ENCODE data around the gene SCARB2. TPM values are rescaled to one million over a fixed set of nuclear protein-coding genes. Genes with fewer than 3 reads are reported as not detected.

SCARB2 gene
- total RNA-seq, 1 donor from 2014 or later = 106 TPM

DNA sequence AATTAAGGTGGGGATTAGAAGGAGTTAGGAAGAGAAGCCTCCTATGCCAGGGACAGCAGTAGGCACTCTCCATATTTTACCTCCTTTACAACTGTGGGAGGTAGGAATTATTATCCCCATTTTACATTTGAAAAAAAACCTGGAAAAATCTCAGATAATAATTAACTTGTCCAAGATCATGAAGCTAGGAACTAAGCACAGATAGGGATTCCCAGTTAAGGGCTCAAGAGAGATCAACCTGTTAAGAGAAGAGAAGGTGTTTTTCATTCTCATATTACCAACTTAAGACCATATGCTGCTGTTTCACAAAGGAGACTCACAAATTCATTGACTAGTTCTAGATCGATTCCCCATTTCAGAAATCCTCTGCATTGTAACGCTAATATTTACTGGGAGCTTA is 21.8 kb upstream of the SCARB2 start:
- H3K27ac Mint-ChIP-seq = peak overlapping the region; percentile 90
- no peak overlapping the region for H3K4me3 Mint-ChIP-seq
- TF ChIP-seq, protein P1, sequence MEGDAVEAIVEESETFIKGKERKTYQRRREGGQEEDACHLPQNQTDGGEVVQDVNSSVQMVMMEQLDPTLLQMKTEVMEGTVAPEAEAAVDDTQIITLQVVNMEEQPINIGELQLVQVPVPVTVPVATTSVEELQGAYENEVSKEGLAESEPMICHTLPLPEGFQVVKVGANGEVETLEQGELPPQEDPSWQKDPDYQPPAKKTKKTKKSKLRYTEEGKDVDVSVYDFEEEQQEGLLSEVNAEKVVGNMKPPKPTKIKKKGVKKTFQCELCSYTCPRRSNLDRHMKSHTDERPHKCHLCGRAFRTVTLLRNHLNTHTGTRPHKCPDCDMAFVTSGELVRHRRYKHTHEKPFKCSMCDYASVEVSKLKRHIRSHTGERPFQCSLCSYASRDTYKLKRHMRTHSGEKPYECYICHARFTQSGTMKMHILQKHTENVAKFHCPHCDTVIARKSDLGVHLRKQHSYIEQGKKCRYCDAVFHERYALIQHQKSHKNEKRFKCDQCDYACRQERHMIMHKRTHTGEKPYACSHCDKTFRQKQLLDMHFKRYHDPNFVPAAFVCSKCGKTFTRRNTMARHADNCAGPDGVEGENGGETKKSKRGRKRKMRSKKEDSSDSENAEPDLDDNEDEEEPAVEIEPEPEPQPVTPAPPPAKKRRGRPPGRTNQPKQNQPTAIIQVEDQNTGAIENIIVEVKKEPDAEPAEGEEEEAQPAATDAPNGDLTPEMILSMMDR (IDR thresholded peaks at IDR 0.05; ENCODE audit: unreplicated experiment) = no peak

DNA sequence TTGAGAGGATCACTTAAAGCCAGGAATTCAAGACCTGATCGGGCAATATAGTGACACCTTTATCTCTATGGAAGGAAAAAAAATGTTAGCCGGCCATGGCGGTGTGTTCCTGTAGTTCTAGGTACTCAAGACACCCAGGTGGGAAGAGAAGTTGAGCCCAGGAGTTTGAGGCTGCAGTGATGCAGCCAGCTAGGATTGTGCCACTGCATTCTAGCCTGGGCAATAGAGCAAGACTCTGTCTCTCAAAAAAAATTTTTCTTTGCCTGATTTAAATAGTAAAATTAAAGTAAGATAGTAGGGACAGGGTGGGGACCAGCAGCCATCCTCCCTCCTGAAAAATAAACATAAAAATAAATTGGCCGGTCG is 21.0 kb upstream of the SCARB2 start:
- H3K4me3 Mint-ChIP-seq = no peak overlapping the region
- H3K27me3 Mint-ChIP-seq (ENCODE audit: low read depth) = no peaks in the 10 kb centered on the region
- peaks cover 2% of the 10 kb centered on the region for H3K36me3 Mint-ChIP-seq
- DNase-seq (ENCODE audit: low spot score in 2 of 2, unreplicated experiment in 2 of 2) = no peak
- TF ChIP-seq, protein P1 (IDR thresholded peaks at IDR 0.05; ENCODE audit: unreplicated experiment) = no peak
- peak overlapping the region; percentile 12 for H3K27ac Mint-ChIP-seq
- peaks cover 31% of the 10 kb centered on the region for H3K9me3 Mint-ChIP-seq
- peaks cover 37% of the 10 kb centered on the region for H3K4me1 Mint-ChIP-seq

More for the DNA sequence above, 21.8 kb upstream of the SCARB2 start:
- no peaks in the 10 kb centered on the region for H3K27me3 Mint-ChIP-seq (ENCODE audit: low read depth)
- peaks cover 7% of the 10 kb centered on the region for H3K36me3 Mint-ChIP-seq
- H3K4me1 Mint-ChIP-seq = peaks cover 37% of the 10 kb centered on the region
- DNase-seq (ENCODE audit: low spot score in 2 of 2, unreplicated experiment in 2 of 2) = no peak
- peaks cover 35% of the 10 kb centered on the region for H3K9me3 Mint-ChIP-seq

DNA sequence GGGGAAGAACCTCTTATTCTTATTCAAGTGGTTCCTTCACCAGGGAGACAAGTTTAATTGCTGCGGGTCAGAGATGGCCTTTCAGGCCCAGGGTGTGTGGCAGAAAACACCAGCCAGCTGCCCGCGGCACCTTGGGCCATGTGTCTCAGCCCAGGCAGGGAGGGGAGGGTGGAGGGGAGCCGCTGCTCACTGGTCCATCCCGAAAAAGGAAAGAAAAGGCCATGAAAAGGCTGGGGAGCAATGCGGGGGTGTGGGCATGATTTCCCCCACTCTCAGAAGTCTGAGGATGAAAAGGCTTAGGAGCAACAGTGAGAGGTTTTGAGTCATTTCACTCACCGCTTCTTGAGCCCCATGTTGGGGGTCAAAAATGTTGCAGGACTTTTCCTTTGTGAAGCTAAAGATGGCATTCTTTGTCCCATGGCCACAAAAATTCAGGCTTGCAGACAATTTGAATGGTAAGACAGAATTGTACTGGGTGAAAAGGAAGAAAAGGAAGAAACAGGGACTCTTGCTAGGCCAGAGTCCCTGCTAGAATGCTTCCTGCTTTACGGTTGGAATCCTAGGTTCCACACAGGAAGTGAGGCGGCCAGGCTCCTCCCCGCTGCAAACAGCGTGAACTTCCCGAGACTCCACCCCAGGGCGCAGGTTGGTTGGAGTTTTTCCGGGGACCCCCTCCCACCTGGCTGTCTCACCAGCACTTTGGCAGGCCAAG is 20.5 kb upstream of the SCARB2 start:
- Mint-ChIP-seq H3K4me3 (peak overlapping the region; percentile 27), H3K4me1 (peaks cover 37% of the 10 kb centered on the region), H3K36me3 (peaks cover 4% of the 10 kb centered on the region), H3K27ac (peak overlapping the region; percentile 53), H3K27me3 (ENCODE audit: low read depth) (no peaks in the 10 kb centered on the region), H3K9me3 (peaks cover 32% of the 10 kb centered on the region)
- TF ChIP-seq, protein P1 (IDR thresholded peaks at IDR 0.05; ENCODE audit: unreplicated experiment) = no peak
- DNase-seq (ENCODE audit: low spot score in 2 of 2, unreplicated experiment in 2 of 2) = no peak

DNA sequence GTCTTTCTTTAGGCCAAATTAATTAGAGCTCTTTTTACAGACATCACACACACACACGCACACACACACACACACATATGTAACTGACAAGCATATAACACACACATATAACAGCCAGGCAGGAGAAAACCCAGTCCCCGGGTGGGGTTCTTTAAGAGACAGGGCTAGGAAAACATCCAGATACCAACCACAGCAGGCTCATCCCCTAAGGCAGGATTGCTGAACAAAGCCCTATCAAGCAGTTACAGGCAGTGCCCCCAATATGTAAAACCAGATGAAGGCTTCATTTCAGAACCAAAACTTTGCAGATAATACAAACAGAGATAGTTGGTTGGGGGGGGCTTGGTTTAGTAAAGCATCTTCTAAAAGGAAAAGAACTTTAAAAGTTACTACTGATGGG is 19.9 kb upstream of the SCARB2 start:
- Mint-ChIP-seq H3K27me3 (ENCODE audit: low read depth) (no peaks in the 10 kb centered on the region), H3K36me3 (peaks cover 9% of the 10 kb centered on the region), H3K4me3 (peak overlapping the region; percentile 27), H3K27ac (peak overlapping the region; percentile 53), H3K4me1 (peaks cover 37% of the 10 kb centered on the region), H3K9me3 (peaks cover 32% of the 10 kb centered on the region)
- TF ChIP-seq, protein P1 (IDR thresholded peaks at IDR 0.05; ENCODE audit: unreplicated experiment) = no peak
- DNase-seq (ENCODE audit: low spot score in 2 of 2, unreplicated experiment in 2 of 2) = no peak

DNA sequence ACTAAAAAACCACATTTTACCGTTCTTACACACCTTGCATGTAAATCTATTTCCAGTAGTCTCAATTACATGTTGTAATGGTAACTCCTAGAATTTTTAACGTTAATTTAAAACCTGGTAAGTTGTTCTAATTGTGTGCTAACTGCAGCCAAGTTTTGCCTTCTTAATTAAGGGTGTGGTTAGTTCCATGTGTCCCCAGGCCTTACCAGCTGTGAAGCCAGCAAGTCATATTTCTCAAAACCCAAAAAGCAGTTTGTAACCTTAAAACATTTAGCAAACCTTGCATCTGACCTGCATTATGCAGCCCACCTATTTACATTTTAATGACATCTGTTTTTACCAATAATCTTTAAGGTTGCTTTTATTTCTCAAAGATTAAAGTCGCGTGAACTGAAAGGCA is 19.5 kb upstream of the SCARB2 start:
- no peak for DNase-seq (ENCODE audit: low spot score in 2 of 2, unreplicated experiment in 2 of 2)
- Mint-ChIP-seq H3K4me1 (peaks cover 37% of the 10 kb centered on the region), H3K27me3 (ENCODE audit: low read depth) (no peaks in the 10 kb centered on the region), H3K9me3 (peaks cover 29% of the 10 kb centered on the region), H3K27ac (peak overlapping the region; percentile 53), H3K4me3 (no peak overlapping the region), H3K36me3 (peaks cover 10% of the 10 kb centered on the region)
- TF ChIP-seq, protein P1 (IDR thresholded peaks at IDR 0.05; ENCODE audit: unreplicated experiment) = no peak

Data from mesothelial cell of epicardium (in vitro differentiated cells).